H9 (cell line): ENCODE results near the gene KIF26B. TPM values are rescaled to one million over a fixed set of nuclear protein-coding genes. Genes with fewer than 3 reads are reported as not detected.

ENCODE experiments used
- DNase-seq: peaks from one replicate; pipeline ENCODE4 v3.0.0-alpha.2; 2017
- H2AFZ ChIP-seq: one replicate; pipeline ENCODE4 v1.6.1; 2013; ENCODE audit warnings: mild to moderate bottlenecking, low read length, control low read depth, moderate library complexity
- H2AK5ac ChIP-seq: 2 replicates; pipeline ENCODE4 v1.6.1; 2013; ENCODE audit warnings: low read length, control low read depth, mixed read lengths; ENCODE audit not compliant: insufficient read length
- H2BK120ac ChIP-seq: one replicate; pipeline ENCODE4 v1.6.1; 2013; ENCODE audit warnings: low read depth, mild to moderate bottlenecking, low read length, control low read depth, inconsistent platforms; ENCODE audit not compliant: poor library complexity, severe bottlenecking
- H2BK12ac ChIP-seq: 2 replicates; pipeline ENCODE4 v1.6.1; 2013; ENCODE audit warnings: low read length, control low read depth, mixed read lengths, low read depth; ENCODE audit not compliant: insufficient read length
- H2BK15ac ChIP-seq: 2 replicates; pipeline ENCODE4 v1.6.1; 2013; ENCODE audit warnings: low read depth, low read length, control low read depth
- H2BK20ac ChIP-seq: one replicate; pipeline ENCODE4 v1.6.1; 2013; ENCODE audit warnings: low read depth, mild to moderate bottlenecking, low read length, control low read depth, inconsistent platforms; ENCODE audit not compliant: poor library complexity, severe bottlenecking
- H2BK5ac ChIP-seq: 2 replicates; pipeline ENCODE4 v1.6.1; 2013; ENCODE audit warnings: low read length, control low read depth, mixed read lengths; ENCODE audit not compliant: insufficient read length
- H3K14ac ChIP-seq: 2 replicates; pipeline ENCODE4 v1.6.1; 2013; ENCODE audit warnings: low read length, control low read depth; ENCODE audit not compliant: insufficient read depth
- H3K18ac ChIP-seq: 2 replicates; pipeline ENCODE4 v1.6.1; 2013; ENCODE audit warnings: low read depth, mild to moderate bottlenecking, mixed read lengths, low read length, control low read depth; ENCODE audit not compliant: insufficient read length
- H3K23ac ChIP-seq: 2 replicates; pipeline ENCODE4 v1.6.1; 2013; ENCODE audit warnings: low read length, control low read depth, mixed read lengths, low read depth; ENCODE audit not compliant: insufficient read length
- H3K23me2 ChIP-seq: 2 replicates; pipeline ENCODE4 v1.6.1; 2013; ENCODE audit warnings: low read depth, mild to moderate bottlenecking, mixed read lengths, low read length, control low read depth; ENCODE audit not compliant: insufficient read length, poor library complexity, severe bottlenecking
- H3K27ac ChIP-seq: 2 replicates; pipeline ENCODE4 v1.5.1; 2013; ENCODE audit warnings: low read length, control low read depth, mixed read lengths, low read depth; ENCODE audit not compliant: insufficient read length
- H3K27me3 ChIP-seq: 2 replicates; pipeline ENCODE4 v1.6.1; 2013; ENCODE audit warnings: low read length, control low read depth, inconsistent platforms; ENCODE audit not compliant: insufficient read depth
- H3K4ac ChIP-seq: 2 replicates; pipeline ENCODE4 v1.6.1; 2013; ENCODE audit warnings: low read depth, mild to moderate bottlenecking, control low read depth, inconsistent platforms, low read length, moderate library complexity
- H3K4me1 ChIP-seq: 2 replicates; pipeline ENCODE4 v1.6.1; 2013; ENCODE audit warnings: low read length, control low read depth, inconsistent platforms; ENCODE audit not compliant: insufficient read depth
- H3K4me2 ChIP-seq: 2 replicates; pipeline ENCODE4 v1.6.1; 2013; ENCODE audit warnings: low read length, control low read depth, mixed read lengths; ENCODE audit not compliant: insufficient read length, insufficient read depth
- H3K56ac ChIP-seq: 2 replicates; pipeline ENCODE4 v1.6.1; 2013; ENCODE audit warnings: low read depth, mild to moderate bottlenecking, mixed read lengths, low read length, control low read depth; ENCODE audit not compliant: insufficient read length
- H3K79me1 ChIP-seq: 2 replicates; pipeline ENCODE4 v1.6.1; 2013; ENCODE audit warnings: low read depth, mild to moderate bottlenecking, moderate library complexity, low read length, control low read depth, inconsistent platforms; ENCODE audit not compliant: insufficient read depth, poor library complexity, severe bottlenecking
- H3K79me2 ChIP-seq: 2 replicates; pipeline ENCODE4 v1.6.1; 2013; ENCODE audit warnings: low read length, control low read depth, inconsistent platforms; ENCODE audit not compliant: insufficient read depth
- H3K9ac ChIP-seq: 2 replicates; pipeline ENCODE4 v1.6.1; 2013; ENCODE audit warnings: low read length, control low read depth, mixed read lengths; ENCODE audit not compliant: insufficient read length; ENCODE audit errors: extremely low read depth
- H3K9me3 ChIP-seq: one replicate; pipeline ENCODE4 v1.6.1; 2013; ENCODE audit warnings: low read depth, low read length, inconsistent platforms; ENCODE audit not compliant: control insufficient read depth
- H3T11ph ChIP-seq: one replicate; pipeline ENCODE4 v1.6.1; 2013; ENCODE audit warnings: mild to moderate bottlenecking, low read length, control low read depth, inconsistent platforms
- H4K20me1 ChIP-seq: one replicate; pipeline ENCODE4 v1.6.1; 2013; ENCODE audit not compliant: control insufficient read depth, insufficient read length, insufficient read depth
- H4K5ac ChIP-seq: 2 replicates; pipeline ENCODE4 v1.6.1; 2013; ENCODE audit warnings: low read depth, mild to moderate bottlenecking, mixed read lengths, low read length, control low read depth; ENCODE audit not compliant: insufficient read length
- H4K8ac ChIP-seq: replicated peaks from 2 replicates; pipeline ENCODE4 v1.6.1; 2013; ENCODE audit warnings: low read length, control low read depth, mixed read lengths, low read depth; ENCODE audit not compliant: insufficient read length
- H4K91ac ChIP-seq: 2 replicates; pipeline ENCODE4 v1.6.1; 2013; ENCODE audit warnings: low read depth, mild to moderate bottlenecking, moderate library complexity, mixed read lengths, low read length, control low read depth; ENCODE audit not compliant: insufficient read length
- H3K27ac Mint-ChIP-seq, 3 experiments: 2 replicates in 2 of 3; 3 replicates in 1 of 3; pipeline ENCODE4 v1.8.0; 2020 to 2021; ENCODE audit warnings: mixed read lengths in 3 of 3, mild to moderate bottlenecking in 1 of 3, moderate library complexity in 1 of 3
- H3K27me3 Mint-ChIP-seq: 2 replicates; pipeline ENCODE4 v1.8.0; 2021; ENCODE audit warnings: low read depth, mild to moderate bottlenecking, moderate library complexity, mixed read lengths
- H3K36me3 Mint-ChIP-seq, 3 experiments: 2 replicates in 2 of 3; 3 replicates in 1 of 3; pipeline ENCODE4 v1.8.0; 2020 to 2021; ENCODE audit warnings: low read depth in 3 of 3, mixed read lengths in 3 of 3; ENCODE audit not compliant: insufficient read depth in 1 of 3
- H3K4me1 Mint-ChIP-seq, 2 experiments: 2 replicates each; pipeline ENCODE4 v1.8.0; 2020; ENCODE audit warnings: mixed read lengths in 2 of 2
- H3K4me3 Mint-ChIP-seq, 2 experiments: 2 replicates in 1 of 2; 3 replicates in 1 of 2; pipeline ENCODE4 v1.8.0; 2020 to 2021; ENCODE audit warnings: mild to moderate bottlenecking in 2 of 2, mixed read lengths in 2 of 2, moderate library complexity in 1 of 2
- H3K9me3 Mint-ChIP-seq, 2 experiments: 2 replicates in 1 of 2; 3 replicates in 1 of 2; pipeline ENCODE4 v1.8.0; 2020; ENCODE audit warnings: mild to moderate bottlenecking in 2 of 2, mixed read lengths in 2 of 2, moderate library complexity in 1 of 2
- WGBS: extraction: QIAGEN DNeasy Blood & Tissue Kit; methylation state at CpG from one replicate; pipeline ENCODE4 v1.1.7; 2013; ENCODE audit warnings: missing lambda C conversion rate, low lambda C conversion rate, mixed read lengths; ENCODE audit not compliant: insufficient read length; ENCODE audit errors: extremely low coverage; 5-methylcytosine and 5-hydroxymethylcytosine counted together
- total RNA-seq: library from RNA; stranded (reverse); gene quantifications from 2 replicates; pipeline ENCODE4 v1.2.1, GENCODE V29; 2021
- TF ChIP-seq, protein P1 (sequence below): fragments of 200-600 bp; sonication (generic); conservative IDR thresholded peaks from 3 replicates; pipeline ENCODE4 v1.8.0; 2021; ENCODE audit warnings: antibody characterized with exemption, mild to moderate bottlenecking

Gene KIF26B
- total RNA-seq, 1 experiment from 2014 or later: 0.13 TPM

- H3K4me2 ChIP-seq: no peak overlapping the region
- H3K9ac ChIP-seq: no peak overlapping the region
- no peaks in the 10 kb centered on the region for H4K20me1 ChIP-seq
- no peaks in the 10 kb centered on the region for H3K9me3 ChIP-seq
- no peak overlapping the region for H3K14ac ChIP-seq
- H3K4me1 ChIP-seq: no peaks in the 10 kb centered on the region
- no peaks in the 10 kb centered on the region for H3K79me1 ChIP-seq
- H3K27me3 Mint-ChIP-seq: no peaks in the 10 kb centered on the region; the same call in 1 of the 2 replicates
- no peak overlapping the region for H4K91ac ChIP-seq
- H3K36me3 Mint-ChIP-seq: peaks cover 0 to 24% (median 2%) of the 10 kb centered on the region in 3 experiments; a peak in 4 of 7 replicates
- H4K5ac ChIP-seq: no peak overlapping the region
- peaks cover 15 to 27% of the 10 kb centered on the region in 2 experiments for H3K9me3 Mint-ChIP-seq
- WGBS: no CpG with 5 or more reads among the region's 1 CpG
- H2BK5ac ChIP-seq: no peak overlapping the region
- H2BK15ac ChIP-seq: no peak overlapping the region
- no peak overlapping the region for H3K4ac ChIP-seq
- H3K79me2 ChIP-seq: no peaks in the 10 kb centered on the region
- H3K27me3 ChIP-seq: no peaks in the 10 kb centered on the region
- no peak overlapping the region for H3K23ac ChIP-seq
- no peak overlapping the region for H2BK120ac ChIP-seq
- no peak overlapping the region for H3K27ac ChIP-seq
- no peak overlapping the region for H4K8ac ChIP-seq
- no peak overlapping the region for H3T11ph ChIP-seq
- H3K4me1 Mint-ChIP-seq: no peaks in the 10 kb centered on the region
- no peak overlapping the region for H2AFZ ChIP-seq
- H3K4me3 Mint-ChIP-seq: no peak overlapping the region
- no peak overlapping the region for H3K18ac ChIP-seq
- no peak overlapping the region for H2BK20ac ChIP-seq
- no peak overlapping the region for H2BK12ac ChIP-seq
- DNase-seq: no peak
- no peak overlapping the region for H3K27ac Mint-ChIP-seq
- TF ChIP-seq, protein P1, sequence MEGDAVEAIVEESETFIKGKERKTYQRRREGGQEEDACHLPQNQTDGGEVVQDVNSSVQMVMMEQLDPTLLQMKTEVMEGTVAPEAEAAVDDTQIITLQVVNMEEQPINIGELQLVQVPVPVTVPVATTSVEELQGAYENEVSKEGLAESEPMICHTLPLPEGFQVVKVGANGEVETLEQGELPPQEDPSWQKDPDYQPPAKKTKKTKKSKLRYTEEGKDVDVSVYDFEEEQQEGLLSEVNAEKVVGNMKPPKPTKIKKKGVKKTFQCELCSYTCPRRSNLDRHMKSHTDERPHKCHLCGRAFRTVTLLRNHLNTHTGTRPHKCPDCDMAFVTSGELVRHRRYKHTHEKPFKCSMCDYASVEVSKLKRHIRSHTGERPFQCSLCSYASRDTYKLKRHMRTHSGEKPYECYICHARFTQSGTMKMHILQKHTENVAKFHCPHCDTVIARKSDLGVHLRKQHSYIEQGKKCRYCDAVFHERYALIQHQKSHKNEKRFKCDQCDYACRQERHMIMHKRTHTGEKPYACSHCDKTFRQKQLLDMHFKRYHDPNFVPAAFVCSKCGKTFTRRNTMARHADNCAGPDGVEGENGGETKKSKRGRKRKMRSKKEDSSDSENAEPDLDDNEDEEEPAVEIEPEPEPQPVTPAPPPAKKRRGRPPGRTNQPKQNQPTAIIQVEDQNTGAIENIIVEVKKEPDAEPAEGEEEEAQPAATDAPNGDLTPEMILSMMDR: no peak
- H3K23me2 ChIP-seq: no peaks in the 10 kb centered on the region
- H3K56ac ChIP-seq: no peak overlapping the region
- no peak overlapping the region for H2AK5ac ChIP-seq
Observed at GRCh38 chr1:245641384-245641783, 486.6 kb downstream of the KIF26B start.
